Osteoblast (primary cell): ENCODE measurements around the gene MAPKAP1. TPM values are rescaled to one million over a fixed set of nuclear protein-coding genes. Genes with fewer than 3 reads are reported as not detected.

Experiments used
- DNase-seq: peaks from one replicate; pipeline ENCODE4 v3.0.0; 2011; ENCODE audit warnings: low spot score, mixed read lengths; ENCODE audit not compliant: insufficient read length; ENCODE audit errors: missing footprints
- H2AFZ ChIP-seq: 2 replicates; pipeline ENCODE4 v1.6.0; 2011; ENCODE audit warnings: mild to moderate bottlenecking, low read length
- H3K27ac ChIP-seq: 2 replicates; pipeline ENCODE4 v1.5.1; 2011; ENCODE audit warnings: mild to moderate bottlenecking, low read depth, low read length, moderate library complexity
- H3K27me3 ChIP-seq: 2 replicates; pipeline ENCODE4 v1.6.0; 2012; ENCODE audit warnings: mild to moderate bottlenecking, control low read depth, inconsistent platforms, low read length, moderate library complexity; ENCODE audit not compliant: insufficient read depth
- H3K36me3 ChIP-seq: 2 replicates; pipeline ENCODE4 v1.5.1; 2011; ENCODE audit warnings: mild to moderate bottlenecking, low read length, control low read depth, moderate library complexity; ENCODE audit not compliant: insufficient read depth
- H3K4me1 ChIP-seq: 2 replicates; pipeline ENCODE4 v1.5.1; 2011; ENCODE audit warnings: mild to moderate bottlenecking, low read length, control low read depth, moderate library complexity; ENCODE audit not compliant: insufficient read depth
- H3K4me2 ChIP-seq: 2 replicates; pipeline ENCODE4 v1.6.0; 2011; ENCODE audit warnings: mild to moderate bottlenecking, low read length; ENCODE audit not compliant: insufficient read depth
- H3K4me3 ChIP-seq: fragments of 200-600 bp; sonication (generic); 3 replicates; pipeline ENCODE4 v1.5.1; 2012; ENCODE audit warnings: mild to moderate bottlenecking, low read length, inconsistent platforms; ENCODE audit not compliant: insufficient read depth
- H3K79me2 ChIP-seq: 2 replicates; pipeline ENCODE4 v1.6.0; 2012; ENCODE audit warnings: mild to moderate bottlenecking, low read length, control low read depth, inconsistent platforms; ENCODE audit not compliant: insufficient read depth
- H3K9me3 ChIP-seq: 2 replicates; pipeline ENCODE4 v1.5.1; 2011; ENCODE audit warnings: low read depth, low read length, control low read depth
- H4K20me1 ChIP-seq: 2 replicates; pipeline ENCODE4 v1.6.0; 2012; ENCODE audit warnings: mild to moderate bottlenecking, low read length, control low read depth; ENCODE audit not compliant: insufficient read depth
- CTCF ChIP-seq: IDR thresholded peaks from 2 replicates; pipeline ENCODE4 v1.5.1; 2011; ENCODE audit warnings: mild to moderate bottlenecking, low read depth, low read length, moderate library complexity; ENCODE audit errors: extremely low read depth
- total RNA-seq: library from RNA; depleted of rRNA; stranded (reverse); fragments of >200 nt; gene quantifications from 2 replicates; pipeline ENCODE4 v1.2.3, GENCODE V29; 2012

The MAPKAP1 gene
- total RNA-seq, 1 donor, result 72.4 TPM

GRCh38 chr9:125609744-125610143 is 97.3 kb downstream of the MAPKAP1 start:
- no peaks in the 10 kb centered on the region for H3K36me3 ChIP-seq
- peaks cover 94% of the 10 kb centered on the region for H3K79me2 ChIP-seq
- no peak for DNase-seq
- no peak overlapping the region for H3K4me2 ChIP-seq
- no peak overlapping the region for H2AFZ ChIP-seq
- H3K27ac ChIP-seq, result no peak overlapping the region
- H3K4me3 ChIP-seq, result no peak overlapping the region
- no peaks in the 10 kb centered on the region for H3K9me3 ChIP-seq
- H3K4me1 ChIP-seq, result no peaks in the 10 kb centered on the region
- TF ChIP-seq CTCF, result no peak
- H4K20me1 ChIP-seq, result peaks cover 52% of the 10 kb centered on the region
- no peaks in the 10 kb centered on the region for H3K27me3 ChIP-seq

- Histone ChIP-seq H3K27me3 (no peaks in the 10 kb centered on the region), H3K4me1 (no peaks in the 10 kb centered on the region), H4K20me1 (peaks cover 57% of the 10 kb centered on the region), H3K79me2 (peaks cover 96% of the 10 kb centered on the region), H3K9me3 (no peaks in the 10 kb centered on the region), H3K4me3 (no peak overlapping the region), H3K36me3 (no peaks in the 10 kb centered on the region), H3K27ac (no peak overlapping the region), H2AFZ (no peak overlapping the region), H3K4me2 (no peak overlapping the region)
- no peak for TF ChIP-seq CTCF
- DNase-seq, result no peak
These were observed 98.4 kb downstream of the MAPKAP1 start for GRCh38 chr9:125608489-125609224.

- Histone ChIP-seq H3K4me1 (no peaks in the 10 kb centered on the region), H3K27me3 (no peaks in the 10 kb centered on the region), H3K4me2 (no peak overlapping the region), H4K20me1 (peaks cover 34% of the 10 kb centered on the region), H3K79me2 (peaks cover 89% of the 10 kb centered on the region), H2AFZ (no peak overlapping the region), H3K4me3 (no peak overlapping the region), H3K36me3 (no peaks in the 10 kb centered on the region), H3K27ac (no peak overlapping the region), H3K9me3 (no peaks in the 10 kb centered on the region)
- no peak for DNase-seq
- no peak for TF ChIP-seq CTCF
These were observed 102.8 kb downstream of the MAPKAP1 start for GRCh38 chr9:125604196-125604595.

- Histone ChIP-seq H3K4me1 (no peaks in the 10 kb centered on the region), H3K4me2 (no peak overlapping the region), H3K27ac (no peak overlapping the region), H3K4me3 (no peak overlapping the region), H3K9me3 (no peaks in the 10 kb centered on the region), H3K36me3 (no peaks in the 10 kb centered on the region), H2AFZ (no peak overlapping the region), H4K20me1 (peaks cover 34% of the 10 kb centered on the region), H3K27me3 (no peaks in the 10 kb centered on the region), H3K79me2 (peaks cover 85% of the 10 kb centered on the region)
- no peak for DNase-seq
- TF ChIP-seq CTCF, result no peak
These were observed 103.5 kb downstream of the MAPKAP1 start for GRCh38 chr9:125603478-125604021.
